Right lobe of liver (tissue), 4 donors: ENCODE results near the gene PSD4.

Experiments
- POLR2A ChIP-seq: fragments of 450-650 bp; IDR thresholded peaks from one replicate; pipeline ENCODE4 v1.6.1; 2017; ENCODE audit warnings: antibody characterized with exemption, mild to moderate bottlenecking
- TF ChIP-seq, protein P1 (sequence below), 4 donors: fragments of 200-600 bp in 3 of 4; fragments of 450-650 bp in 1 of 4; IDR thresholded peaks; one replicate each; pipeline versions ENCODE4 v1.5.1 to v1.8.0; 2016 to 2022; ENCODE audit warnings: antibody characterized with exemption in 4 of 4, mild to moderate bottlenecking in 2 of 4
- donor health status: DM: no; HTN: no; CAD: no.
- donor health status: DM: no; HTN: no; CAD: no.
- donor health status: DM: no; HTN: yes; CAD: no.

DNA sequence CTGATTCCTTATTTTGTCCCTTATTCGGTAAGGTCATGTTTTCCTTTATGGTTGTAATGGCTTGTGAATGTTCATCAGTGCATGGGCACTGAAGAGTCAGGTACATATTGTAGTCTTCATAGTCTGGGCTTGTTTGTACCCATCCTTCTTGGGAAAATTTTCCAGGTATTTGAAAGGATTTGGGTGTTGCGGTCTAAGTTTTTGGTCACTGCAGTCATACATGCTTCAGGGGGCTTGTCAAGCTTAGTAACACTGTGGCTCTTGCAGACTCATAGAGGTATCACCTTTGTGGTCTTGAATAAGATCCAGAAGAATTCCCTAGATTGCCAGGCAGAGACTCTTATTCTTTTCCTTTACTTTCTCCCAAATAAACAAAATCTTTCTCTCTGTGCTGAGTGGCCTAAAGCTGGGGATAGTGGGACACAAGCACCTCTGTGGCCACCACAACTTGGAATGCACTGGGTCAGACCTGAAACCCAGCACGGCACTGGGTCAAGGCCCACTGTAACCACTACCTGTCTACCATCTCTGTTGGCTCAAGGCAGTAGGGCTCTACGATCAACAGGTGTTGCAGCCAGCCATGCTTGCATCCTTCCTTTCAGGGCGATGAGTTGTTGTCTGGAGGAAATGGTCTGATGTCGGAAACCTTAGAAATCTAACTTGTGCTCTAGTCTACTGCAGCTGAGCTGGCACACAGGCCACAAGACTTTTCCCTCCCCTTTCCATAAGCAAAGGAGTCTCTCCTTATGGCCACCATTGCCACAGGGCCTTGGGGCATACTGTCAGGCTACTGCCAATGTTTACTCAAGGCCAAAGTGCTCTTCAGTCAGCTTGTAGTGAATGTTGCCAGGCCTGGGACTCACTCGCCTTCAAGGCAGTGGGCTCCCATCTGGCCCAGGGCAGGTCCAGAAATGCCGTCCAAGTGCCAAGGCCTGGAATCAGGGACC is 24.9 kb upstream of the PSD4 start:
- no peak for TF ChIP-seq POLR2A
- TF ChIP-seq, protein P1, sequence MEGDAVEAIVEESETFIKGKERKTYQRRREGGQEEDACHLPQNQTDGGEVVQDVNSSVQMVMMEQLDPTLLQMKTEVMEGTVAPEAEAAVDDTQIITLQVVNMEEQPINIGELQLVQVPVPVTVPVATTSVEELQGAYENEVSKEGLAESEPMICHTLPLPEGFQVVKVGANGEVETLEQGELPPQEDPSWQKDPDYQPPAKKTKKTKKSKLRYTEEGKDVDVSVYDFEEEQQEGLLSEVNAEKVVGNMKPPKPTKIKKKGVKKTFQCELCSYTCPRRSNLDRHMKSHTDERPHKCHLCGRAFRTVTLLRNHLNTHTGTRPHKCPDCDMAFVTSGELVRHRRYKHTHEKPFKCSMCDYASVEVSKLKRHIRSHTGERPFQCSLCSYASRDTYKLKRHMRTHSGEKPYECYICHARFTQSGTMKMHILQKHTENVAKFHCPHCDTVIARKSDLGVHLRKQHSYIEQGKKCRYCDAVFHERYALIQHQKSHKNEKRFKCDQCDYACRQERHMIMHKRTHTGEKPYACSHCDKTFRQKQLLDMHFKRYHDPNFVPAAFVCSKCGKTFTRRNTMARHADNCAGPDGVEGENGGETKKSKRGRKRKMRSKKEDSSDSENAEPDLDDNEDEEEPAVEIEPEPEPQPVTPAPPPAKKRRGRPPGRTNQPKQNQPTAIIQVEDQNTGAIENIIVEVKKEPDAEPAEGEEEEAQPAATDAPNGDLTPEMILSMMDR (IDR thresholded peaks at IDR 0.05), result no peak
